Kidney epithelial cell (primary cell): ENCODE data around the gene KIRREL3. TPM values are rescaled to one million over a fixed set of nuclear protein-coding genes. Genes with fewer than 3 reads are reported as not detected.

Experiments used
- DNase-seq: peaks from one replicate; pipeline ENCODE4 v3.0.0-alpha.2; 2010; ENCODE audit warnings: low read depth
- H3K27me3 ChIP-seq: 2 replicates; pipeline ENCODE4 v1.6.0; 2011; ENCODE audit warnings: low read length; ENCODE audit not compliant: control insufficient read depth, insufficient read depth
- H3K36me3 ChIP-seq: 2 replicates; pipeline ENCODE4 v1.5.1; 2011; ENCODE audit warnings: low read length; ENCODE audit not compliant: control insufficient read depth, insufficient read depth
- H3K4me3 ChIP-seq: 2 replicates; pipeline ENCODE4 v1.5.1; 2011; ENCODE audit warnings: low read depth, mild to moderate bottlenecking, control low read depth, low read length
- CTCF ChIP-seq: IDR thresholded peaks from 2 replicates; pipeline ENCODE4 v1.5.1; 2011; ENCODE audit warnings: mild to moderate bottlenecking, moderate library complexity, low read length, control low read depth, inconsistent platforms; ENCODE audit not compliant: insufficient read depth, poor library complexity, severe bottlenecking
- total RNA-seq: library from RNA; depleted of rRNA; stranded (reverse); fragments of >200 nt; gene quantifications from 2 replicates; pipeline ENCODE4 v1.2.3, GENCODE V29; 2015

KIRREL3 gene
- total RNA-seq, 1 donor from 2014 or later: 1.3 TPM

GRCh38 chr11:126560221-126560620, 440.3 kb downstream of the KIRREL3 start:
- no peak for DNase-seq
- Histone ChIP-seq H3K36me3 (no peaks in the 10 kb centered on the region), H3K27me3 (peaks cover 6% of the 10 kb centered on the region), H3K4me3 (no peak overlapping the region)
- TF ChIP-seq CTCF: no peak

- no peak overlapping the region for H3K4me3 ChIP-seq
- H3K27me3 ChIP-seq: no peaks in the 10 kb centered on the region
- no peak for DNase-seq
- no peak for TF ChIP-seq CTCF
- no peaks in the 10 kb centered on the region for H3K36me3 ChIP-seq
These were observed 451.7 kb downstream of the KIRREL3 start for GRCh38 chr11:126548581-126549550.

- Histone ChIP-seq H3K36me3 (no peaks in the 10 kb centered on the region), H3K27me3 (no peaks in the 10 kb centered on the region), H3K4me3 (no peak overlapping the region)
- TF ChIP-seq CTCF: no peak
- no peak for DNase-seq
These were observed 452.9 kb downstream of the KIRREL3 start for GRCh38 chr11:126547691-126548090.

- H3K27me3 ChIP-seq: no peaks in the 10 kb centered on the region
- DNase-seq: peak; percentile 18
- TF ChIP-seq CTCF: no peak
- no peaks in the 10 kb centered on the region for H3K36me3 ChIP-seq
- H3K4me3 ChIP-seq: no peak overlapping the region
These were observed 453.4 kb downstream of the KIRREL3 start for GRCh38 chr11:126547161-126547560.

GRCh38 chr11:126546694-126547093, 453.9 kb downstream of the KIRREL3 start:
- no peaks in the 10 kb centered on the region for H3K27me3 ChIP-seq
- H3K4me3 ChIP-seq: no peak overlapping the region
- DNase-seq: no peak
- TF ChIP-seq CTCF: no peak
- no peaks in the 10 kb centered on the region for H3K36me3 ChIP-seq
